ENCODE measurements around the gene LGALS13.
"Not testable (repeated sequence)": the region's sequence is repeated elsewhere in the genome, so short reads cannot be mapped to it uniquely, and the experiment has no call there.

LGALS13 gene

GRCh38 chr19:39623946-39624345 lies 21.6 kb downstream of the LGALS13 start:
- no peak for DNase-seq

DNA sequence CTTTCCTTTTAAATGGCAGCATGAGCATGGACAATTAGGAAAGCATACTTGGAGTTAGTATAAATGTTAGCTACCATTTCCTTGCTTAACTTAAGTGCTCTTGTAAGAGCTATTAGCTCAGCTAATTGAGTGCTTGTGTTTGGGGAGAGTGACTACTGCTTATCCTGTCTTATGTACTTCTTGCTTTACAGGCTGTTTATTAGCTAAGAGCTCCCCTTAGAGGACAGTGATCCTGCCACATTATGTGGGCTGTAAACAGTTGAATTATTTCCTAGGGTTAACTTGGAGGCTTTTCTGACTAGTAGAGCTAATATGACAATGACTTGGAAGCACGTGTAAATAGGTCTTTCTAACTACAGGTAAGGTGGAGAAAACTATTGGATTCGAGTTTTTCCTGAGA lies 25.3 kb downstream of the LGALS13 start:
- not testable (repeated sequence) for DNase-seq

DNA sequence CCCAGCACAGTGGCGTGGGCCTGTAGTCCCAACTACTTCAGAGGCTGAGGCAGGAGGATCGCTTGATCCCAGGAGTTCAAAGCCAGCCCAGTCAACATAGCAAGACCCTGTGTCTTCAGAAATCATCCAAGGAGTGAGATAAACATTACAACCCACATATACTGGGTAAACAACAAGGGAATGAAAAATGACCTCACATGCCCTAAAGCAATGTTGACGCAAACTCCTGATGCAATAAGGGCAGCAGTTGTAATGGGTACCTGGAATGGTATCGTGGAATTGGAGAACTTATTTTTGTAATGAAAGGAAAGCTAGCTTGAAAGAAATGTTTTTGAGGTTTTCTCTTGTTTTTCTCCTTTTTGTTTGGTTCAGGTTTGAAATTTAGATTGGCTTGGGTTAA lies 28.9 kb downstream of the LGALS13 start:
- no peak for DNase-seq

DNA sequence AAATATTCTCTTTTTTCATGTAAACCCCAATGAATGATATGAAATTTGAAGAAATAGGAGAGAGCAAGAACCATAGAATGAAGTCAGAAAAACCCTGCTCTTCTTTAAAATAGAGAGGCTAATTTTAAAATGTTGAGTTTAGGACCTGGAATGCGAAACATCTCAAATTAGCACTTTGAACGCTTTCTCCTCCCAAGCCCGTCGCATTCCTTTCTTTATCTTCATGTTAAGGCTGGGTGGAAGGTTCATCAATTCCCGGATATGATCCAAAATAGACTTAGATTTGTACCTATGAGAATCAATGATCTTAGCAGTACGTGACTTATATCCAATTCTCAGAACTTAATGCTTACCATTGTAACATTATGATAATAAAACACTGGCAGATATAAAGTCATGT lies 29.3 kb downstream of the LGALS13 start:
- DNase-seq: no peak

GRCh38 chr19:39637891-39638290 lies 35.6 kb downstream of the LGALS13 start:
- no peak for DNase-seq

DNA sequence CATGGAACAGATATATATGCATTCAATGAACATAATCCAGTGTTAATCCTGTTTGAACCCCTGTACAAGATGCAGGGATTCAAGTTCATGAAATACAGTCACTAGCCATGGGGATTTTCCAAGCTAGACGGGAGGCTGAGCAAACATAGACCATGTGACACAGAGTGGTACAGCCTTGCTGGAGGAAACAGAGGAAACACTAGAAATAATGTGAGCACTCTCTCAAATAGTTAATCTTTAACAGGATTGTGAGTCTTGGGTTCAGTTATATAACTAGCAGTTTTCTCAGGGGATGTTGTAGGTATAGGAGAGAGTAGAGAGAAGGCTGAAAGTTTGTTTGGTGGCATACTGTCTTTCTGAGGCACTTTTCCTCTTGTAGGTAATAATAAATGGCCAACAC lies 39.4 kb downstream of the LGALS13 start:
- DNase-seq: no peak

DNA sequence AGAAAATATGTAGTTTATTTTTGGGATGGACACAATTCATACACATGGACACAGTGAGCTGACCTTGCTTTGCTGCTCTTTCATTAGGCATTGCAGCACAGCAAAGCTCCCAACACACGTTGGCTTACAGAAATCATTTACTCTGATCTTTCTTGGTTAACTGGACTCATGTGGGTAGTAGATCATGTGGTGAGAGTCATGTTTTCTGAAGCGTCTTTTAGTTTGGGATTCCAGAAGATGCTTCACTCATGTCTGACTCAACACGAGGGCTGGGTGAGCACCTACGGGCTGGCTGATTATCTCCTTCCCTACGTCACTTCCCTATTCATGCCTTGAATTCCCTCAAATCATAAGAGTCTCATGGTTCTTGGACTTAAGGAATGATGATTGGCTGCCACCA lies 41.3 kb downstream of the LGALS13 start:
- DNase-seq: no peak

GRCh38 chr19:39645800-39646411 lies 43.6 kb downstream of the LGALS13 start:
- peak in 1 of 2 donors; percentile 11 for DNase-seq

DNA sequence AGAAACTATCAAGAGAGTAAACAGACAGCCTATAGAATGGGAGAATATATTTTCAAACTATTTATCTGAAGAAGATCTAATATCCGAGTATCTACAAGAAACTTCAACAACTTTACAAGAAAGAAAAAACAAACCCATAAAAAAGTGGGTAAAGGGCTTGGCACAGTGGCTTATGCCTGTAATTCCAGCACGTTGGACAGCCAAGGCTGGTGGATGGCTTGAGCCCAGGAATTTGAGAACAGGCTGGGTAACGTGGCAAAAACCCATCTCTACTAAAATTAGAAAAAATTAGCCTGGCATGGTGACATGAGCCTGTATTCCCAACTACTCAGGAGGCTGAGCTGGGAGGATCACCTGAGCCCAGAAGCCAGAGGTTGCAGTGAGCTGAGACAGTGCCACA lies 45.6 kb downstream of the LGALS13 start:
- no peak for DNase-seq

- no peak for DNase-seq
Observed at GRCh38 chr19:39655613-39656012, 53.3 kb downstream of the LGALS13 start, which contains the start of gene LGALS16. TSS of gene LGALS16 (plus strand) at chr19:39655913. CDS start at chr19:39655962, 49 bp downstream.

Data from stimulated activated CD4-positive, alpha-beta T cell treated with anti-CD3 and anti-CD28 coated beads, Interleukin-2, amount 100 ng/mL, for 48 hours (primary cell).